ENCODE results near the gene P2RX1.

The P2RX1 gene

GRCh38 chr17:3887394-3887793, 28.9 kb downstream of the P2RX1 start:
- TF ChIP-seq CTCF (IDR thresholded peaks at IDR 0.05; ENCODE audit: low read depth, low read length, poor library complexity, severe bottlenecking) (no peak), EZH2phosphoT487 (IDR thresholded peaks at IDR 0.05; ENCODE audit: borderline replicate concordance, low read length) (no peak)
- 0 out of 2 replicates have a peak, but pooled peaks cover 3% of the 10 kb centered on the region for H4K20me1 ChIP-seq (ENCODE audit: control insufficient read depth, insufficient read depth, low read depth, low read length)
- H3F3A ChIP-seq (ENCODE audit: control insufficient read depth, insufficient read depth), result peaks cover 10% of the 10 kb centered on the region
- no peak overlapping the region for H3K27ac ChIP-seq (ENCODE audit: low read depth, low read length)
- no peaks in the 10 kb centered on the region for H3K79me2 ChIP-seq (ENCODE audit: control insufficient read depth, low read length)
- no peak overlapping the region for H3K4me3 ChIP-seq (ENCODE audit: low read length)
- peak overlapping the region; percentile 39 for H3K4me2 ChIP-seq (ENCODE audit: low read length)
- H3K9me3 ChIP-seq (ENCODE audit: control insufficient read depth, insufficient read depth, low read length), result no peaks in the 10 kb centered on the region
- no peaks in the 10 kb centered on the region for H3K36me3 ChIP-seq (ENCODE audit: control insufficient read depth, low read length)
- H3K27me3 ChIP-seq (ENCODE audit: control insufficient read depth, low read length), result peaks cover 10% of the 10 kb centered on the region
- H3K4me1 ChIP-seq (ENCODE audit: control insufficient read depth, low read length), result peaks cover 36% of the 10 kb centered on the region
- no peaks in the 10 kb centered on the region for H3K9me2 ChIP-seq (replicated peaks; ENCODE audit: control insufficient read depth, low read length)

- Histone ChIP-seq H3F3A (ENCODE audit: control insufficient read depth, insufficient read depth) (peaks cover 10% of the 10 kb centered on the region), H3K79me2 (ENCODE audit: control insufficient read depth, low read length) (no peaks in the 10 kb centered on the region), H3K4me1 (ENCODE audit: control insufficient read depth, low read length) (peaks cover 30% of the 10 kb centered on the region), H3K9me2 (replicated peaks; ENCODE audit: control insufficient read depth, low read length) (no peaks in the 10 kb centered on the region), H3K4me2 (ENCODE audit: low read length) (peak overlapping the region; percentile 39), H3K4me3 (ENCODE audit: low read length) (no peak overlapping the region), H3K9me3 (ENCODE audit: control insufficient read depth, insufficient read depth, low read length) (no peaks in the 10 kb centered on the region), H4K20me1 (ENCODE audit: control insufficient read depth, insufficient read depth, low read depth, low read length) (0 out of 2 replicates have a peak, but pooled peaks cover 2% of the 10 kb centered on the region), H3K36me3 (ENCODE audit: control insufficient read depth, low read length) (no peaks in the 10 kb centered on the region), H3K27ac (ENCODE audit: low read depth, low read length) (no peak overlapping the region), H3K27me3 (ENCODE audit: control insufficient read depth, low read length) (peaks cover 3% of the 10 kb centered on the region)
- no peak for TF ChIP-seq EZH2phosphoT487 (IDR thresholded peaks at IDR 0.05; ENCODE audit: borderline replicate concordance, low read length)
- no peak for TF ChIP-seq CTCF (IDR thresholded peaks at IDR 0.05; ENCODE audit: low read depth, low read length, poor library complexity, severe bottlenecking)
Observed at GRCh38 chr17:3886776-3887175, 29.5 kb downstream of the P2RX1 start.

GRCh38 chr17:3885970-3886369, 30.3 kb downstream of the P2RX1 start:
- H3F3A ChIP-seq (ENCODE audit: control insufficient read depth, insufficient read depth), result peaks cover 2% of the 10 kb centered on the region; the same call in 1 of the 2 replicates

More at GRCh38 chr17:3885970-3886369, 30.3 kb downstream of the P2RX1 start:
- H3K4me2 ChIP-seq (ENCODE audit: low read length), result no peak overlapping the region
- no peak overlapping the region for H3K4me3 ChIP-seq (ENCODE audit: low read length)
- no peak overlapping the region for H3K27ac ChIP-seq (ENCODE audit: low read depth, low read length)
- TF ChIP-seq CTCF (IDR thresholded peaks at IDR 0.05; ENCODE audit: low read depth, low read length, poor library complexity, severe bottlenecking), result no peak
- TF ChIP-seq EZH2phosphoT487 (IDR thresholded peaks at IDR 0.05; ENCODE audit: borderline replicate concordance, low read length), result no peak
- no peaks in the 10 kb centered on the region for H3K79me2 ChIP-seq (ENCODE audit: control insufficient read depth, low read length)
- no peaks in the 10 kb centered on the region; the same call in 1 of the 2 replicates for H3K27me3 ChIP-seq (ENCODE audit: control insufficient read depth, low read length)
- no peaks in the 10 kb centered on the region for H3K9me2 ChIP-seq (replicated peaks; ENCODE audit: control insufficient read depth, low read length)
- H4K20me1 ChIP-seq (ENCODE audit: control insufficient read depth, insufficient read depth, low read depth, low read length), result no peaks in the 10 kb centered on the region
- H3K9me3 ChIP-seq (ENCODE audit: control insufficient read depth, insufficient read depth, low read length), result no peaks in the 10 kb centered on the region
- peaks cover 22% of the 10 kb centered on the region for H3K4me1 ChIP-seq (ENCODE audit: control insufficient read depth, low read length)
- H3K36me3 ChIP-seq (ENCODE audit: control insufficient read depth, low read length), result no peaks in the 10 kb centered on the region

All from DOHH2 (cell line).